HL-60 (cell line): ENCODE results near the gene WWOX.

Experiments used
- TF ChIP-seq, protein P1 (sequence below): IDR thresholded peaks from 2 replicates; pipeline ENCODE4 v1.6.1; 2012; ENCODE audit warnings: low read depth; ENCODE audit not compliant: insufficient replicate concordance
- TF ChIP-seq, protein P2 (sequence below): IDR thresholded peaks from one replicate; pipeline ENCODE4 v1.5.1; 2011; ENCODE audit warnings: low read length, control low read depth, inconsistent platforms; ENCODE audit not compliant: insufficient read depth

DNA sequence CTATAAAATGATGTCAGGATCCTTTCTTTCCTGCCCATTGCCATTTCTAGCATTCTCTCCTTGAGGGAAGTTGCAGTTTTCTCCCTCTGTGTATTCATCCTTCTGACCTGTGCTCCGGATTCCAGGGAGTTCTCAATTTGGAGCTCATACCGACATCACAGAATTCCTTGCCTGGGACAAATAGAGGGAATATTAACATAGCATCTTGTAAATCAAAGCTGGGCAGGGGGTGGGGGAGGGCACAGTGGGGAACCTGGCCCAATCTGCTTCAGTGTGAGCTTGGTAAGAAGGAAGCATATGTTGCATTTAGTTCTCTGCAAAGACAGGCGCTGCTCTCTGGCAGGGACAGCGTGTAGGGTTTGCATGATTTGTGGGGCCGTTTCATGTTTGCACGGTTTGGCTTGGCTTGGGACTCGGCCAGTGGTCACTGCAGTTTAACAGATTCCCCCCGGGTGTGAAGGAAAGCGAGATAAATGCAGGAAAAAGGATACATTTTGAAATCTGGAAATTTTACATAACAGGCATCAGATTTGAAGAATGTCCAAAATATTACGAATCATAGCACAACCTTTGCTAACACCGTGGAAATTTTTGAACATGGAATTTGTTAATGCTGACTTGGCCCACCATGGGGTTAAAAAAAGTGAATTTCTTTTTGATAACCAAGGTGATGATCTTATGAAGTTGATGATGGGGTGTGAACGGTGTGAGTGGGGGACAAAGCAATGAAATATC is 178.0 kb downstream of the WWOX start:
- TF ChIP-seq, protein P1, sequence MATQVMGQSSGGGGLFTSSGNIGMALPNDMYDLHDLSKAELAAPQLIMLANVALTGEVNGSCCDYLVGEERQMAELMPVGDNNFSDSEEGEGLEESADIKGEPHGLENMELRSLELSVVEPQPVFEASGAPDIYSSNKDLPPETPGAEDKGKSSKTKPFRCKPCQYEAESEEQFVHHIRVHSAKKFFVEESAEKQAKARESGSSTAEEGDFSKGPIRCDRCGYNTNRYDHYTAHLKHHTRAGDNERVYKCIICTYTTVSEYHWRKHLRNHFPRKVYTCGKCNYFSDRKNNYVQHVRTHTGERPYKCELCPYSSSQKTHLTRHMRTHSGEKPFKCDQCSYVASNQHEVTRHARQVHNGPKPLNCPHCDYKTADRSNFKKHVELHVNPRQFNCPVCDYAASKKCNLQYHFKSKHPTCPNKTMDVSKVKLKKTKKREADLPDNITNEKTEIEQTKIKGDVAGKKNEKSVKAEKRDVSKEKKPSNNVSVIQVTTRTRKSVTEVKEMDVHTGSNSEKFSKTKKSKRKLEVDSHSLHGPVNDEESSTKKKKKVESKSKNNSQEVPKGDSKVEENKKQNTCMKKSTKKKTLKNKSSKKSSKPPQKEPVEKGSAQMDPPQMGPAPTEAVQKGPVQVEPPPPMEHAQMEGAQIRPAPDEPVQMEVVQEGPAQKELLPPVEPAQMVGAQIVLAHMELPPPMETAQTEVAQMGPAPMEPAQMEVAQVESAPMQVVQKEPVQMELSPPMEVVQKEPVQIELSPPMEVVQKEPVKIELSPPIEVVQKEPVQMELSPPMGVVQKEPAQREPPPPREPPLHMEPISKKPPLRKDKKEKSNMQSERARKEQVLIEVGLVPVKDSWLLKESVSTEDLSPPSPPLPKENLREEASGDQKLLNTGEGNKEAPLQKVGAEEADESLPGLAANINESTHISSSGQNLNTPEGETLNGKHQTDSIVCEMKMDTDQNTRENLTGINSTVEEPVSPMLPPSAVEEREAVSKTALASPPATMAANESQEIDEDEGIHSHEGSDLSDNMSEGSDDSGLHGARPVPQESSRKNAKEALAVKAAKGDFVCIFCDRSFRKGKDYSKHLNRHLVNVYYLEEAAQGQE = no peak
- TF ChIP-seq, protein P2, sequence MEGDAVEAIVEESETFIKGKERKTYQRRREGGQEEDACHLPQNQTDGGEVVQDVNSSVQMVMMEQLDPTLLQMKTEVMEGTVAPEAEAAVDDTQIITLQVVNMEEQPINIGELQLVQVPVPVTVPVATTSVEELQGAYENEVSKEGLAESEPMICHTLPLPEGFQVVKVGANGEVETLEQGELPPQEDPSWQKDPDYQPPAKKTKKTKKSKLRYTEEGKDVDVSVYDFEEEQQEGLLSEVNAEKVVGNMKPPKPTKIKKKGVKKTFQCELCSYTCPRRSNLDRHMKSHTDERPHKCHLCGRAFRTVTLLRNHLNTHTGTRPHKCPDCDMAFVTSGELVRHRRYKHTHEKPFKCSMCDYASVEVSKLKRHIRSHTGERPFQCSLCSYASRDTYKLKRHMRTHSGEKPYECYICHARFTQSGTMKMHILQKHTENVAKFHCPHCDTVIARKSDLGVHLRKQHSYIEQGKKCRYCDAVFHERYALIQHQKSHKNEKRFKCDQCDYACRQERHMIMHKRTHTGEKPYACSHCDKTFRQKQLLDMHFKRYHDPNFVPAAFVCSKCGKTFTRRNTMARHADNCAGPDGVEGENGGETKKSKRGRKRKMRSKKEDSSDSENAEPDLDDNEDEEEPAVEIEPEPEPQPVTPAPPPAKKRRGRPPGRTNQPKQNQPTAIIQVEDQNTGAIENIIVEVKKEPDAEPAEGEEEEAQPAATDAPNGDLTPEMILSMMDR = no peak
